Tibial nerve (tissue), 4 donors: Measurements from ENCODE around the gene IQSEC3. TPM values are rescaled to one million over a fixed set of nuclear protein-coding genes. Genes with fewer than 3 reads are reported as not detected.
A peak's percentile ranks its signal among the peaks of the same experiment; 100 is the strongest.

Experiments used
- DNase-seq, 2 donors: peaks; one replicate each; pipeline ENCODE4 v3.0.0-alpha.2; 2019; ENCODE audit warnings: low spot score in 2 of 2
- H3K27ac ChIP-seq, 4 donors: fragments of 200-600 bp; sonication (generic) in 3 of 4; one replicate each; pipeline ENCODE4 v1.5.1; 2017 to 2019; ENCODE audit warnings: mild to moderate bottlenecking in 1 of 4
- H3K27me3 ChIP-seq, 2 donors: fragments of 200-600 bp; sonication (generic) in 1 of 2; one replicate each; pipeline versions ENCODE4 v1.5.1 to v1.6.0; 2017 to 2019
- H3K36me3 ChIP-seq, 3 donors: fragments of 200-600 bp; sonication (generic); one replicate each; pipeline ENCODE4 v1.5.1; 2018 to 2019
- H3K4me1 ChIP-seq, 4 donors: fragments of 200-600 bp; sonication (generic) in 3 of 4; one replicate each; pipeline ENCODE4 v1.5.1; 2017 to 2019
- H3K4me3 ChIP-seq, 4 donors: fragments of 200-600 bp; sonication (generic) in 3 of 4; one replicate each; pipeline ENCODE4 v1.5.1; 2017 to 2019; ENCODE audit warnings: mild to moderate bottlenecking in 1 of 4, moderate library complexity in 1 of 4
- H3K9me3 ChIP-seq, 4 donors: fragments of 200-600 bp; sonication (generic) in 3 of 4; one replicate each; pipeline ENCODE4 v1.5.1; 2017 to 2019
- EP300 ChIP-seq, 2 donors: sonication (generic); formaldehyde crosslinking; IDR thresholded peaks; one replicate each; pipeline ENCODE4 v1.6.1; 2017; ENCODE audit warnings: antibody characterized with exemption in 2 of 2, mild to moderate bottlenecking in 1 of 2
- POLR2A ChIP-seq, 2 donors: fragments of 450-650 bp; IDR thresholded peaks; one replicate each; pipeline ENCODE4 v1.6.1; 2017; ENCODE audit warnings: antibody characterized with exemption in 2 of 2, mild to moderate bottlenecking in 2 of 2, moderate library complexity in 2 of 2
- WGBS, 2 donors: methylation state at CpG; one replicate each; pipeline ENCODE4 v1.1.5; 2018; 5-methylcytosine and 5-hydroxymethylcytosine counted together
- total RNA-seq, 4 donors: library from RNA; depleted of rRNA; stranded (reverse); fragments of >200 nt; gene quantifications; one replicate each; pipeline ENCODE4 v1.1.0, GENCODE V29; 2016
- TF ChIP-seq, protein P1 (sequence below), 5 experiments: fragments of 200-600 bp in 3 of 5; fragments of 450-650 bp in 2 of 5; sonication (generic) in 3 of 5; IDR thresholded peaks; one replicate each; pipeline ENCODE4 v1.5.1; 2016 to 2019; ENCODE audit warnings: antibody characterized with exemption in 5 of 5, mild to moderate bottlenecking in 3 of 5, moderate library complexity in 2 of 5

IQSEC3 gene
- total RNA-seq, 4 donors from 2014 or later, result 0.84 to 6.5 (median 1.6) TPM

- Histone ChIP-seq H3K27ac (no peak overlapping the region), H3K9me3 (no peaks in the 10 kb centered on the region), H3K27me3 (peaks cover 0 to 29% of the 10 kb centered on the region in 2 donors), H3K4me3 (no peak overlapping the region), H3K36me3 (no peaks in the 10 kb centered on the region), H3K4me1 (peaks cover 0 to 14% (median 0%) of the 10 kb centered on the region in 4 donors)
- WGBS, 2 donors, result 92 to 93% methylated on average over 12 of the region's 12 CpGs
- TF ChIP-seq, protein P1, sequence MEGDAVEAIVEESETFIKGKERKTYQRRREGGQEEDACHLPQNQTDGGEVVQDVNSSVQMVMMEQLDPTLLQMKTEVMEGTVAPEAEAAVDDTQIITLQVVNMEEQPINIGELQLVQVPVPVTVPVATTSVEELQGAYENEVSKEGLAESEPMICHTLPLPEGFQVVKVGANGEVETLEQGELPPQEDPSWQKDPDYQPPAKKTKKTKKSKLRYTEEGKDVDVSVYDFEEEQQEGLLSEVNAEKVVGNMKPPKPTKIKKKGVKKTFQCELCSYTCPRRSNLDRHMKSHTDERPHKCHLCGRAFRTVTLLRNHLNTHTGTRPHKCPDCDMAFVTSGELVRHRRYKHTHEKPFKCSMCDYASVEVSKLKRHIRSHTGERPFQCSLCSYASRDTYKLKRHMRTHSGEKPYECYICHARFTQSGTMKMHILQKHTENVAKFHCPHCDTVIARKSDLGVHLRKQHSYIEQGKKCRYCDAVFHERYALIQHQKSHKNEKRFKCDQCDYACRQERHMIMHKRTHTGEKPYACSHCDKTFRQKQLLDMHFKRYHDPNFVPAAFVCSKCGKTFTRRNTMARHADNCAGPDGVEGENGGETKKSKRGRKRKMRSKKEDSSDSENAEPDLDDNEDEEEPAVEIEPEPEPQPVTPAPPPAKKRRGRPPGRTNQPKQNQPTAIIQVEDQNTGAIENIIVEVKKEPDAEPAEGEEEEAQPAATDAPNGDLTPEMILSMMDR (IDR thresholded peaks at IDR 0.05), result no peak
- TF ChIP-seq EP300 (IDR thresholded peaks at IDR 0.05), result no peak
- TF ChIP-seq POLR2A (IDR thresholded peaks at IDR 0.05), result no peak
- DNase-seq, result no peak
Observed at GRCh38 chr12:209851-210250, 143.3 kb downstream of the IQSEC3 start.

DNA sequence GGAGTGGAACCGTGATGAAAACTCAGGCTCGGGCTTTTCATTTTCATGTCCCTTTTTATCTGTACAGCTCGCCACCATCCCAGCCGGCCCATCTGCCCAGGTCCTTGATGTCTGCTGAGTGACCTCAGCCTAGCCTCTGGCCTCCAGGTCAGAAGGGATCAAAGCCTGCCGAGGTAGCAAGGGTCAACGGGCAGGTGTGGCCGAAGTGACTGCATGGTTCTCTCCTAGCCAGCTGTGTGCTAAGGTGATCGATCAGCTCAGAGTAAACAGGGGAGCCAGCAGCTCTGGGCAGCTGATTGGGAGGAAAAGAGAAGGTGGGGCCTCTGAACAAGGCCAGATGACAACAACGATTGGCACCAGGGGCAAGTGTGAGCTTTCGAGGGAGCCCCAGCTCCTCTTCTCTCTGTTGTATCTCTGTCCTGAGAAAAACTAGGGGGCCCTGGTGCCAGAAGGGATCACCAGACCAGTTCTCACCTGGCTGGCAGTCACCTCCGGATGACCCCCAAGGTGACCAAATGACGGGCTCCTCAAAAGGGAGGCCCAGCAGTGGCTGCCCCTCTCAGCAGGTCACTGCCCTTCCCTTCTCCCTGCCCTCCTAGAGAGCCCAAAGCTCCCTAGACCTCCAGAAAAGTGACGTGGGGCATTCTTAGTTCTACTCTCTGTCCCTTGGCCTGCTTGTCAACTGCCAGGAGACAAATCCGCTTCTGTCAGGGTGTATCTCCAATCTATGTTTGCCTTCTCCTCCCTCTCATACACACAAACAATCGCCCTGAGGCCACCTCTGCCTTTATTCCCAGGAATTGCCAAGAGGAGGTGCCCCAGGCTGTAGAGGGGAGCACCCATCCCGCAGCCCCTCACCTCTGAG is 143.9 kb downstream of the IQSEC3 start:
- Histone ChIP-seq H3K9me3 (no peaks in the 10 kb centered on the region), H3K27me3 (peaks cover 0 to 29% of the 10 kb centered on the region in 2 donors), H3K27ac (no peak overlapping the region), H3K4me3 (no peak overlapping the region), H3K4me1 (peaks cover 0 to 14% (median 0%) of the 10 kb centered on the region in 4 donors), H3K36me3 (no peaks in the 10 kb centered on the region)
- no peak for DNase-seq
- 72 to 84% methylated on average over 16 of the region's 16 CpGs for WGBS, 2 donors
- TF ChIP-seq POLR2A (IDR thresholded peaks at IDR 0.05), result no peak
- TF ChIP-seq EP300 (IDR thresholded peaks at IDR 0.05), result no peak
- TF ChIP-seq, protein P1 (IDR thresholded peaks at IDR 0.05), result no peak

DNA sequence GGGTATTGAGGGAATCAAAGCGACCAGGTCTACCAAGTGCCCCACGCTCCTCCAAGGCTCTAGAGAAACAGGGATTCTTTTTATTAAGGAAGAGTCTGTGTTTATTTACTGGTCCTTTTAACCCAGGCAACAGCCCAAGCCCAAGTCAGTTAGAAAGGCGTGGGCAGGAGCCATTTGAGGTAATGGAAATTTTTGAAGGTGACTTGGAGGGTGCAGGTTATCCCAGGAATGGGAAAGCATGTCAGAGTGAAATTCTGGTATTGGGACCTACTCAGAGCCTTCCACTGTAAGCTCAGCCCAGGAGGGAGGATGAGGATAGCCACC is 144.5 kb downstream of the IQSEC3 start:
- H3K4me3 ChIP-seq, result no peak overlapping the region
- peaks cover 0 to 28% of the 10 kb centered on the region in 2 donors for H3K27me3 ChIP-seq
- DNase-seq, result no peak
- 81 to 88% methylated on average over 3 of the region's 3 CpGs for WGBS, 2 donors
- TF ChIP-seq, protein P1 (IDR thresholded peaks at IDR 0.05), result no peak
- no peak for TF ChIP-seq POLR2A (IDR thresholded peaks at IDR 0.05)
- no peak for TF ChIP-seq EP300 (IDR thresholded peaks at IDR 0.05)
- no peak overlapping the region for H3K27ac ChIP-seq
- no peaks in the 10 kb centered on the region for H3K9me3 ChIP-seq
- H3K36me3 ChIP-seq, result no peaks in the 10 kb centered on the region
- H3K4me1 ChIP-seq, result peaks cover 0 to 14% (median 0%) of the 10 kb centered on the region in 4 donors

GRCh38 chr12:211639-212414 is 145.3 kb downstream of the IQSEC3 start:
- TF ChIP-seq POLR2A (IDR thresholded peaks at IDR 0.05), result no peak
- TF ChIP-seq, protein P1 (IDR thresholded peaks at IDR 0.05), result no peak
- no peak for TF ChIP-seq EP300 (IDR thresholded peaks at IDR 0.05)
- H3K4me3 ChIP-seq, result no peak overlapping the region
- WGBS, 2 donors, result 72 to 77% methylated on average over 16 of the region's 16 CpGs
- peak overlapping the region in 2 of 4 donors; percentile 17 for H3K27ac ChIP-seq
- DNase-seq, result no peak
- H3K27me3 ChIP-seq, result peaks cover 0 to 22% of the 10 kb centered on the region in 2 donors
- H3K9me3 ChIP-seq, result no peaks in the 10 kb centered on the region
- H3K36me3 ChIP-seq, result no peaks in the 10 kb centered on the region
- H3K4me1 ChIP-seq, result peaks cover 0 to 14% (median 0%) of the 10 kb centered on the region in 4 donors

GRCh38 chr12:212415-212714 is 145.8 kb downstream of the IQSEC3 start:
- H3K9me3 ChIP-seq, result no peaks in the 10 kb centered on the region
- H3K27ac ChIP-seq, result peak overlapping the region in 2 of 4 donors; percentile 17 to 33
- DNase-seq, result no peak
- TF ChIP-seq POLR2A (IDR thresholded peaks at IDR 0.05) (no peak), EP300 (IDR thresholded peaks at IDR 0.05) (no peak)
- TF ChIP-seq, protein P1 (IDR thresholded peaks at IDR 0.05), result no peak
- H3K27me3 ChIP-seq, result peaks cover 0 to 22% of the 10 kb centered on the region in 2 donors
- WGBS, 2 donors, result 62% methylated on average over 8 of the region's 8 CpGs
- peaks cover 0 to 14% (median 0%) of the 10 kb centered on the region in 4 donors for H3K4me1 ChIP-seq
- H3K4me3 ChIP-seq, result peak overlapping the region in 1 of 4 donors; percentile 11
- H3K36me3 ChIP-seq, result no peaks in the 10 kb centered on the region
